H1 (cell line): ENCODE results near the gene ACTN2. TPM values are rescaled to one million over a fixed set of nuclear protein-coding genes. Genes with fewer than 3 reads are reported as not detected.

Experiments
- EP300 ChIP-seq, 2 experiments: IDR thresholded peaks; 1 replicate in 1 of 2; 2 replicates in 1 of 2; pipeline ENCODE4 v1.6.1; 2011 to 2012; ENCODE audit warnings: low read depth in 2 of 2, low read length in 2 of 2, mild to moderate bottlenecking in 2 of 2, borderline replicate concordance in 1 of 2, inconsistent platforms in 1 of 2, moderate library complexity in 1 of 2
- HDAC6 ChIP-seq: IDR thresholded peaks from one replicate; pipeline ENCODE4 v1.7.1; 2012; ENCODE audit warnings: low read depth, mild to moderate bottlenecking, inconsistent platforms, low read length, moderate library complexity
- KDM4A ChIP-seq: IDR thresholded peaks from one replicate; pipeline ENCODE4 v1.7.1; 2012; ENCODE audit warnings: low read depth, mild to moderate bottlenecking, moderate library complexity, low read length, inconsistent platforms; ENCODE audit not compliant: severe bottlenecking
- RXRA ChIP-seq: IDR thresholded peaks from 2 replicates; pipeline ENCODE4 v1.6.1; 2011; ENCODE audit warnings: low read depth, mild to moderate bottlenecking, low read length, moderate library complexity; ENCODE audit not compliant: insufficient read depth
- SIX5 ChIP-seq: IDR thresholded peaks from 2 replicates; pipeline ENCODE4 v1.6.1; 2011; ENCODE audit warnings: mild to moderate bottlenecking, low read depth, low read length
- SP4 ChIP-seq: IDR thresholded peaks from 2 replicates; pipeline ENCODE4 v1.6.1; 2012; ENCODE audit warnings: low read length, inconsistent platforms
- TCF12 ChIP-seq: IDR thresholded peaks from 2 replicates; pipeline ENCODE4 v1.6.1; 2011; ENCODE audit warnings: low read depth, mild to moderate bottlenecking, low read length
- polyA plus RNA-seq, 7 experiments: library from polyadenylated mRNA; depleted of rRNA in 3 of 7; stranded (reverse) in 5 of 7; unstranded in 2 of 7; fragments of >200 nt in 5 of 7; fragments of 200-250 nt in 2 of 7; gene quantifications; 1 replicate in 5 of 7; 2 replicates in 1 of 7; 4 replicates in 1 of 7; pipeline versions ENCODE4 v1.2.1 to v1.2.3, GENCODE V29; 2011 to 2013; ENCODE audit warnings: missing spikeins in 2 of 7, mixed read lengths in 2 of 7
- total RNA-seq: library from RNA; stranded (reverse); fragmentation: NEBNext Ultra II Directional; extraction: Animal tissue kit (Norgen Biotek cat#: 25700); gene quantifications from 2 replicates; pipeline ENCODE4 v1.2.1, GENCODE V29; 2021

ACTN2 gene
- total and polyA plus RNA-seq, 2 of the 8 experiments (the other 6 are each of a cell fraction or from before 2014, with no cell fraction given), result 1.9 to 4.1 TPM

DNA sequence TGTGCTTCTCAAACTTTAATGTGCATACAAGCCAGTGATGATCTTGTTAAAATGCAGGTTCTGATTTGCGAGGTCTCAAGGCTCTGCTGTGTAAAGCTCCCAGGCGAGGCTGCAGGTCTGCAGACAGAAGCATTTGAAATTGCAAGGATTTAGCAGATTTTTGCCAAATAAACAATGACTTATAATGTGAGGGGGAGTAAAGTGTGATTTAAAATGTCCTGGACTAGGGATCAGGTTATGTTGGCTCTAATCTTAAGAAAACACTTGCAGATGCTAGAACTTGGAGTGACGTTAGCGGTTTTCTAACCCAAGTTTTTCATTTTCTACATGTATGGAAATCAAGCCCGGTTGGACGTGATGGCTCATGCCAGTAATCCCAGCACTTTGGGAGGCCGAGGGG, 16.2 kb upstream of the ACTN2 start (continued):
- TF ChIP-seq SIX5, result no peak
- TF ChIP-seq RXRA, result no peak
- no peak for TF ChIP-seq EP300 (IDR thresholded peaks at IDR 0.05; ENCODE audit: borderline replicate concordance in 1 of 2, low read depth in 2 of 2, low read length in 2 of 2)
- no peak for TF ChIP-seq KDM4A
- TF ChIP-seq TCF12, result no peak
- no peak for TF ChIP-seq HDAC6
- TF ChIP-seq SP4, result no peak
